GM23248 (cell line): Measurements from ENCODE around the gene AXIN1.

Source experiments
- EZH2 ChIP-seq: fragments of 200-600 bp; sonication (generic); IDR thresholded peaks from 2 replicates; pipeline ENCODE4 v1.6.1; 2018; ENCODE audit warnings: antibody characterized with exemption, mild to moderate bottlenecking; ENCODE audit not compliant: insufficient read depth, poor library complexity, severe bottlenecking
- EZH2phosphoT487 ChIP-seq: fragments of 200-600 bp; sonication (generic); IDR thresholded peaks from 2 replicates; pipeline ENCODE4 v1.6.1; 2018; ENCODE audit warnings: antibody characterized with exemption, moderate library complexity, mild to moderate bottlenecking, low read depth; ENCODE audit not compliant: insufficient read depth

DNA sequence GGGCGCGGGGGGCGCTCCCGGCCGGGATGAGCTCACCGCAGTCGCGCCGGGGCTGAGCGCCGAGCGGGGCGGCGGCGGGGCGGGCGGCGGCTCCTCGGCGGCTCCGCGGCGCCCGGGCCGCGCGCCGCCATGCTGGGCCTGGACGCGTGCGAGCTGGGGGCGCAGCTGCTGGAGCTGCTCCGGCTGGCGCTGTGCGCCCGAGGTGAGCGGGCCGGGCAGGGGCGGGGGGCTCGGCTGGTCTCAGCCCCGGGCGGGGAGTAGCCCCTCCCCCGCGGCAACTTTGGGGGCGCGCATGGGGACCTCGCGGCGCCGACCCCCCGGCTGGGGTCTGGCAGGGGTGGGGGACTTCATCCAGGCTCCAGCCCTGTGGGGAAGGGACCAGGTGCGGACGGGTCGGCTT lies 72.0 kb downstream of the AXIN1 start, which contains the start of gene ARHGDIG:
- no peak for TF ChIP-seq EZH2
- TF ChIP-seq EZH2phosphoT487 = no peak
